GM19438 (cell line): Measurements from ENCODE around the gene HNF1B.
"Not testable (repeated sequence)": the region's sequence is repeated elsewhere in the genome, so short reads cannot be mapped to it uniquely, and the experiment has no call there.

Experiments used
- ATAC-seq: cut with Tn5 transposase; IDR thresholded peaks from one replicate; pipeline ENCODE4 v1.9.1; 2021; ENCODE audit warnings: low read depth; ENCODE audit not compliant: unreplicated experiment

The HNF1B gene

GRCh38 chr17:37708008-37708615 lies 36.7 kb downstream of the HNF1B start:
- peak; percentile 57 for ATAC-seq

GRCh38 chr17:37706446-37706845 lies 38.4 kb downstream of the HNF1B start:
- ATAC-seq: no peak

GRCh38 chr17:37702598-37702997 lies 42.3 kb downstream of the HNF1B start:
- no peak for ATAC-seq

GRCh38 chr17:37701496-37701898 lies 43.4 kb downstream of the HNF1B start:
- ATAC-seq: no peak

DNA sequence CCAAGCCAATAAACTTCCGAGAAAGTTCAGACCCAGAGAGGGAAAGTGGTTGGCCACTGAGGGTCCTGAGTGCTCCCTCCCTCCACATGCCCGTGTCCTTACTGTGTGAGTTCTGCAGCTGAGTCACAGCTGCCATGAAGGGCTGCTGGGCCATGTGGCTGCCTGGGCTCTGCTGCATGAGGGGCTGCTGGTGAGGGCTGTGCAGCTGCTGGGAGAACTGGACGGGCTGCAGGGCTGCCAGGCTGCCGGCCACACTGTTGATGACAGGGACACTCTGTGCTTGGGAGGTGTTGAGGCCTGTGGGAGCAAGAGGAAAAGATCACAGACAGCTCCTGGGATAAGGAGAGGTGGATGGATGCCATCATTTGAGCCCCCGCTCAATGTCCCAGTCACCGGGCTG lies 44.0 kb downstream of the HNF1B start:
- no peak for ATAC-seq

DNA sequence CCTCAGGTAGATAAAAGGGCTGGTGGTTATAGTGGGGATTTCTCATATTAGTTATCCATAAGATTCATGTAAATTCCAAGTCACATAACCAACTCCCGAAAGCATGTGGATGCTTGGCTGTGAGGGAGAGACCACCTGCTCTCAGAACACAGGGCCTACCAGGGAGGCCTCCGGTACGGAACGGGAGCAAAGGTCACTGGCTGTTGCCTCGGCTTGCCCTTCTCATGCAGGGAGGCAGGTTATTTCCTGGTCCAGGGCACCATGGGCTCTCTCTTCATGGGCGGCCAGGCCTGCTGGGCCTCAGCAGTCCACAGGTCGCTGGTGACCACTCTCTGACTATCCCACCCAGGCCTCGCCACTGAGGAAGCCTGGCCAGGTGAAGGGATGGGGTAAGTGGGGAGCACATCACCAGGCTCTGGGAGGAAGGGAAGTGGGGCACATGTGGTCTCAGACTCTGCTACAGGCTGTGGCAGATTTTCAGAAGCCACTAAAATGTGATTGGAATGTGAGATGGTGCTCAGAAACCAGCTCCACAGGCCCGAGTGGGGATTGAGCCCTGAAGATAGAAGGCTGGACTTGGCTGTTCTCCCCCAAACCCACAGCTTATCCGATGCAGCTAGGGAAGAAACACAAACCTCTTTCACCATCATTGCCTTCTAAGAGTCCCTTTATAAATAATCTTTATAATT lies 45.4 kb downstream of the HNF1B start:
- ATAC-seq: no peak

DNA sequence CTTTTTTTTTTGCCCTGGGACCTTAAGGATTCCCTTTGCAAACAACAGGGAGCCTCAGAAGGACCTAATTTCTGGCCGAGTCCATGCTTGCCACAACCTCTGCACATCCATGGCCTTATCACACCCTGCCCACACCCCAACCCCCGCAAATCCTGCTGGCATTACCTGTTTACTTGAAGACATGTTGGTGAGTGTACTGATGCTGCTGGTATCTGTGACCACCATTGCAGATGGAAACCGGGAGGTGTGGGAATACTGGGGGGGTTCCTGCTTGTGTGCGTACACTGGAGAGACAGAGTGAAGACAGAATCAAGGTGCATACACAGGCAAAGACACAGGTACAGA lies 46.0 kb downstream of the HNF1B start:
- no peak for ATAC-seq

DNA sequence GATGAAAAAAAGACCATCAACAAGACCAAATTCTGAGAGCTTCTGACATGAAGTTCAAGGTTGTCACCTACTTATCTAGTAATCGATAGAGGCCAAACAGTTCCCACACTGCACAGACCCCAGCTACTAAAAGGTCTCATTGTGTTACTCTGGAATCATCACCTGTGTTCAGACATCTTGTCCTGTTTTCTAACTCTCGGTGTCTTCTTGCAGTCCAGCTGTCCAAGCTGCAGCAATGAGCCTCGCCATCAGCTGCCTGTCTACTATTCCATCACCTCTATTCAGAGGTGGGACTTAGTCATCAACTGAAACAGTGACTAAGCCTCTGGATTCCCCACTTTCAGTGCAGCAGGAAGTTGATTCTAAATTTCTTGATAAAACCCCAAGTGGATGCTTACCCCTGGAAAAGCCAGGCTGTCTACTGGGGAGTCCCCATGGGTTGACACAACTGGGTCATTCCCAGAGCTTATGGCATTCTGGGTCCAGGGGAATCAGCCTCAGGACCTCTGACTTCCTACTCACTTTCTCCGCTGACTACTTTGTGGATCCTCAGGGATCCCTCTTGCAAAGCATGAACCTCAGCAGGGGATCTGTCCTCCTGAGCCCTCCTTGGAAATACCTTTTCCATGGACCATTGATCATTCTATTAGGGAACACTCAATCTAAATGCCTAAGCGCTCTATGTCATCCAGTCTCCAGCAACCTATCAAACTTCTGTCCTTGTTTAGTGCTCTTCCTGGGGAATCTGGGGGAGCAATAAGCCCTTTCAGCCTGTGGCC lies 46.5 kb downstream of the HNF1B start:
- ATAC-seq: no peak

DNA sequence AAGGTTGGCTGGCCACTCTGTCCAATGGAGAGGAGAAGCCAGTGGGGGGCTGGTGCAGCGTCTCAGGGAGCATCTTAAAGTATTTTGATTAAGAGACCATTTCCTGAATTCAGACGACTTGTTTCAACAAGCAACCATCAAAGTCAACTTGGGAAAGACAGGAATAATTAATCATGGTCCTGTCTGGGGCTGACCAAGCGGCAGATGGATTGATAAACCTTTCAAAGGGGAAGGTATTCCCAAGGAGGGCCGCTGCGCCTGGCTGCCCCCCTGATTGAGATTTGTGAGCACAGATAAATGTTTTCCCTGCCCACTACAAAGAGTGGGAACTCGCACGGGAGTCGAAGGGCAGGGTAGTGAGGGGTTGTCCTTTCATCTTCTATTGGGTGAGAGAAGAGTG lies 47.5 kb downstream of the HNF1B start:
- no peak for ATAC-seq

GRCh38 chr17:37696366-37696765 lies 48.5 kb downstream of the HNF1B start:
- no peak for ATAC-seq

DNA sequence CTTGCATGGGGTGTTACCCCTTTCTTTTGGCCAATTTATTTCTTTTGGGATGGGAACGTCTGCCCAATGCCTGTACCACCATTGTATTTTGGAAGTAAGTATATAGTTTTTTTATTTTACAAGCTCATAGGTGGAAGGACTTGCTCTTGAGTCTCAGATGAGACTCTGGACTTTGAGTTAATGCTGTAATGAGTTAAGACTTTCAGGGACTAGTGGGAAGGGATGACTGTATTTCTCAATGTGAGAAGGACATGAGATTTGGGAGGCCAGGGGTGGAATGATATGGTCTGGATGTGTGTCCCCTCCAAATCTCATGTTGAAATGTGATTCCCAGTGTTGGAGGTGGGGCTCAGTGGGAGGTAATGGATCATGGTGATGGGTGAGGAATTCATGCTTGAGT lies 49.1 kb downstream of the HNF1B start:
- ATAC-seq: no peak

GRCh38 chr17:37694734-37695133 lies 50.1 kb downstream of the HNF1B start:
- ATAC-seq: no peak

GRCh38 chr17:37693328-37693727 lies 51.5 kb downstream of the HNF1B start:
- no peak for ATAC-seq

GRCh38 chr17:37691807-37692206 lies 53.1 kb downstream of the HNF1B start:
- no peak for ATAC-seq

DNA sequence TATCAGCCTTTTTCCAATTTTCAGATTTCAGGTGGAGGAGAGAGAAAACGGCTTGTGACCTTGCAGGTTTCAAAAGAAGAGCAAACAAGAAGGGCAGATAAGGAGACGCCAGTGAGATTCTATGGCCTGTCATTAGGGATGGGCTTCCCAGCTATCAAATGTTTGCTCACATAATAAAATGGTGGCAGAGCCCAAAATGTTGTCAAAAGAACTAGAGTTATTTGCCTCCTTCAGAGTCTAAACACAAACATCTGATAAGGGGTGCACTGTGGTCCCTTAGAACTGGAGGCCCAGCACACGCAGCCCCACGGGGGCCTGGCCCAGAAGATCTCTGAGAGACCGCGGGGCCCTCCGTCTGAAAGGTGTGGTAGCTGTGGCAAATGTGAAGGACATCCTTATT lies 55.5 kb downstream of the HNF1B start:
- no peak for ATAC-seq

DNA sequence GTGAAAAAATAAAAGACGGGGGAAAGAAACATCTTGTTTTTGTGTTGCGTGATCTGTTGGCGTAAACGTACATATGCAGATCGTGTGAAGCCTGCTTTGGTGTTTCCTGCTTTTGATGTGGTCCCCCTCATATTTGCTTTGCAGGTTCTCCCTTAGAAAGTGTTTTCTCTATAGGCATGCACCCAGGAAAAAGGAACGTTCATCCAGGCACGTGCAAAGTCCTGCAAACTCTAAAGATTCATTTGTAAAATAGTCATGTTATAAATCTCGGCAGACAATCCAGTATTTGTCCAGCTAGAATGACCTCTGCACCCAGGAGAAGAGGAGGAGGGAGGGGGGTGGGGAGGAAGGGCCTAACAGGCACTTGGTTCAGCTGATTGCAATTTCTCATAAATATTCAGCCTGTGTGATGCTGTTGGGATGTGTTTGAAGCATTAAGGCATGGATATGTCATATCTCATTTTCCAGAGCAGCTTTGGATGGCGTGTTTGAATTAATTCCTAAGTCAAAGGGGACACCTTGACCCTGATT lies 61.3 kb downstream of the HNF1B start:
- no peak for ATAC-seq

DNA sequence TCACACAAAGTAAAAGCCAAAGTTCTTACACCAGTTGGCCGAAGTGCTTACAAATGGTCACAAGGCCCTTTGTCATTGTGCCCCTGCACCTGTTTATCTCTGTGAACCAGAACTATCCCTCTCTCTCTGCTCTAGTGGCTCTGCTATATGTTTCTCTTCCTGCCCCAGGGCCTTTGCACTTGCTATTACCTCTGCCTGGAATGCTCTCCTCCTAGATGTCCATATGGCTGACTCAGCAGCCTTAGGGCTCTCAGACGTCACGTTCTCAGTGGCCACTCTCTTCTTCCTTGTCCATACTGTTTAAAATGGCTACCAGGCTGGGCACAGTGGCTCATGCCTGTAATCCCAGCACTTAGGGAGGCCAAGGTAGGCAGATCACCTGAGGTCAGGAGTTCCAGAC lies 62.9 kb downstream of the HNF1B start:
- ATAC-seq: no peak

- ATAC-seq: not testable (repeated sequence)
Measured at GRCh38 chr17:37679995-37680394, 64.9 kb downstream of the HNF1B start.

- no peak for ATAC-seq
Measured at GRCh38 chr17:37678036-37678435, 66.8 kb downstream of the HNF1B start.

- ATAC-seq: no peak
Measured at GRCh38 chr17:37677021-37677420, 67.8 kb downstream of the HNF1B start.

- no peak for ATAC-seq
Measured at GRCh38 chr17:37676115-37676925, 68.5 kb downstream of the HNF1B start.
